Endothelial cell of umbilical vein (primary cell): ENCODE results near the gene NR1D2. TPM values are rescaled to one million over a fixed set of nuclear protein-coding genes. Genes with fewer than 3 reads are reported as not detected.

Experiments used
- BruUV-seq: library from RNA; stranded (reverse); fragments of 400-500 nt; replicated peaks from 2 replicates; lab custom pipeline; 2021; lab: Mats Ljungman, UMichigan
- CTCF ChIA-PET: fragments of 300-600, 350-600 bp; sonication (Branson Sonifier 250); formaldehyde crosslinking; loops from one replicate; lab custom pipeline; 2021; ENCODE audit warnings: antibody characterized with exemption, inconsistent platforms; lab: Charles Lee
- POLR2A ChIA-PET: fragments of 300-600, 350-600 bp; sonication (Branson Sonifier 250); formaldehyde crosslinking; loops from one replicate; lab custom pipeline; 2021; ENCODE audit warnings: antibody characterized with exemption, inconsistent platforms; lab: Charles Lee
- DNase-seq: peaks from one replicate; pipeline ENCODE4 v3.0.0-alpha.2; 2011; ENCODE audit warnings: low read depth, low spot score
- FAIRE-seq: peaks from 2 replicates; lab custom pipeline; 2011; peaks lifted over from hg19 to GRCh38; lab: Jason Lieb, UNC
- H2AFZ ChIP-seq: 2 replicates; pipeline ENCODE4 v1.6.0; 2012; ENCODE audit warnings: low read depth, low read length, control low read depth, inconsistent platforms
- H3K27ac ChIP-seq: 2 replicates; pipeline ENCODE4 v1.5.1; 2011; ENCODE audit warnings: low read depth, mild to moderate bottlenecking, control low read depth, low read length, moderate library complexity; ENCODE audit not compliant: insufficient read depth
- H3K27me3 ChIP-seq, 2 experiments: 2 replicates each; pipeline versions ENCODE4 v1.6.0 to v1.6.1; 2011; ENCODE audit warnings: low read length in 2 of 2, mixed read lengths in 1 of 2; ENCODE audit not compliant: control insufficient read depth in 2 of 2, insufficient read depth in 2 of 2
- H3K36me3 ChIP-seq, 2 experiments: 2 replicates in 1 of 2; 3 replicates in 1 of 2; pipeline ENCODE4 v1.5.1; 2011; ENCODE audit warnings: low read length in 2 of 2, mild to moderate bottlenecking in 1 of 2, moderate library complexity in 1 of 2; ENCODE audit not compliant: control insufficient read depth in 2 of 2, insufficient read depth in 2 of 2; ENCODE audit errors: extremely low read depth in 1 of 2
- H3K4me1 ChIP-seq: 3 replicates; pipeline ENCODE4 v1.5.1; 2011; ENCODE audit warnings: mild to moderate bottlenecking, low read length; ENCODE audit not compliant: control insufficient read depth, insufficient read depth; ENCODE audit errors: extremely low read depth
- H3K4me2 ChIP-seq: 2 replicates; pipeline ENCODE4 v1.6.1; 2011; ENCODE audit warnings: low read length, control low read depth, mixed read lengths; ENCODE audit not compliant: insufficient read depth
- H3K4me3 ChIP-seq, 3 experiments: fragments of 200-600 bp in 1 of 3; sonication (generic), shearing (Covaris generic) in 1 of 3; replicated peaks in 1 of 3; 2 replicates each; pipeline ENCODE4 v1.5.1; 2011 to 2016; ENCODE audit warnings: control low read depth in 3 of 3, low read length in 3 of 3, mild to moderate bottlenecking in 2 of 3, inconsistent platforms in 1 of 3, low read depth in 1 of 3, moderate library complexity in 1 of 3; ENCODE audit not compliant: insufficient read depth in 1 of 3
- H3K79me2 ChIP-seq: 2 replicates; pipeline ENCODE4 v1.6.0; 2012; ENCODE audit warnings: low read length, inconsistent platforms; ENCODE audit not compliant: control insufficient read depth, insufficient read depth
- H3K9ac ChIP-seq: replicated peaks from 2 replicates; pipeline ENCODE3; 2011; ENCODE audit warnings: low read length, control low read depth; ENCODE audit not compliant: insufficient read depth; ENCODE audit errors: extremely low read depth
- H3K9me1 ChIP-seq: replicated peaks from 3 replicates; pipeline ENCODE4 v1.6.0; 2011; ENCODE audit warnings: mild to moderate bottlenecking, low read length; ENCODE audit not compliant: control insufficient read depth, insufficient read depth; ENCODE audit errors: extremely low read depth
- H3K9me3 ChIP-seq: replicated peaks from 2 replicates; pipeline ENCODE4 v1.5.1; 2012; ENCODE audit warnings: low read length, inconsistent platforms; ENCODE audit not compliant: control insufficient read depth, insufficient read depth
- H4K20me1 ChIP-seq: replicated peaks from 2 replicates; pipeline ENCODE3; 2011; ENCODE audit warnings: mild to moderate bottlenecking, low read length; ENCODE audit not compliant: control insufficient read depth, insufficient read depth; ENCODE audit errors: extremely low read depth
- FOS ChIP-seq: IDR thresholded peaks from 2 replicates; pipeline ENCODE4 v1.6.1; 2011; ENCODE audit warnings: mild to moderate bottlenecking, low read length, moderate library complexity, borderline replicate concordance; ENCODE audit not compliant: insufficient read depth
- GATA2 ChIP-seq: IDR thresholded peaks from 2 replicates; pipeline ENCODE4 v1.7.0; 2011; ENCODE audit warnings: low read depth, mild to moderate bottlenecking, moderate library complexity, mixed read lengths, low read length; ENCODE audit not compliant: insufficient read length, insufficient read depth
- MYC ChIP-seq: IDR thresholded peaks from one replicate; pipeline ENCODE4 v1.6.1; 2011; ENCODE audit warnings: mild to moderate bottlenecking, low read depth, low read length
- dilution Hi-C: fragments of 300-500 bp; cut with MboI; formaldehyde crosslinking; loops from one replicate; pipeline ENCODE4 v1.15.0; 2019; ENCODE audit warnings: low sequenced_read_pairs; ENCODE audit not compliant: extremely low pct_ligation_motif_present
- intact Hi-C: fragments of 100-400 bp; cut with micrococcal nuclease; formaldehyde crosslinking; loops from one replicate; pipeline ENCODE4 v1.10.0; 2022
- polyA plus RNA-seq, 4 experiments: library from polyadenylated mRNA; depleted of rRNA in 3 of 4; stranded (reverse) in 3 of 4; unstranded in 1 of 4; fragments of >200 nt; gene quantifications; 2 replicates each; pipeline versions ENCODE4 v1.2.1 to v1.2.3, GENCODE V29; 2011 to 2012; ENCODE audit warnings: missing spikeins in 1 of 4
- total RNA-seq: library from RNA; stranded (reverse); gene quantifications from 2 replicates; pipeline ENCODE4 v1.2.3, GENCODE V29; 2021
- TF ChIP-seq, protein P1 (sequence below), 2 donors: IDR thresholded peaks; 1 replicate in 1 of 2; 2 replicates in 1 of 2; pipeline ENCODE4 v1.5.1; 2011; ENCODE audit warnings: low read length in 2 of 2, mild to moderate bottlenecking in 2 of 2, moderate library complexity in 2 of 2, control low read depth in 1 of 2, inconsistent platforms in 1 of 2, low read depth in 1 of 2; ENCODE audit not compliant: insufficient read depth in 1 of 2; ENCODE audit errors: extremely low read depth in 1 of 2
- TF ChIP-seq, protein P2 (sequence below): IDR thresholded peaks from 2 replicates; pipeline ENCODE4 v1.6.1; 2011; ENCODE audit not compliant: insufficient read depth, insufficient read length

NR1D2 gene
- total and polyA plus RNA-seq, 2 donors (not counting 3 experiments of a cell fraction or from before 2014, with no cell fraction given), result 4.3 to 14.6 TPM

DNA sequence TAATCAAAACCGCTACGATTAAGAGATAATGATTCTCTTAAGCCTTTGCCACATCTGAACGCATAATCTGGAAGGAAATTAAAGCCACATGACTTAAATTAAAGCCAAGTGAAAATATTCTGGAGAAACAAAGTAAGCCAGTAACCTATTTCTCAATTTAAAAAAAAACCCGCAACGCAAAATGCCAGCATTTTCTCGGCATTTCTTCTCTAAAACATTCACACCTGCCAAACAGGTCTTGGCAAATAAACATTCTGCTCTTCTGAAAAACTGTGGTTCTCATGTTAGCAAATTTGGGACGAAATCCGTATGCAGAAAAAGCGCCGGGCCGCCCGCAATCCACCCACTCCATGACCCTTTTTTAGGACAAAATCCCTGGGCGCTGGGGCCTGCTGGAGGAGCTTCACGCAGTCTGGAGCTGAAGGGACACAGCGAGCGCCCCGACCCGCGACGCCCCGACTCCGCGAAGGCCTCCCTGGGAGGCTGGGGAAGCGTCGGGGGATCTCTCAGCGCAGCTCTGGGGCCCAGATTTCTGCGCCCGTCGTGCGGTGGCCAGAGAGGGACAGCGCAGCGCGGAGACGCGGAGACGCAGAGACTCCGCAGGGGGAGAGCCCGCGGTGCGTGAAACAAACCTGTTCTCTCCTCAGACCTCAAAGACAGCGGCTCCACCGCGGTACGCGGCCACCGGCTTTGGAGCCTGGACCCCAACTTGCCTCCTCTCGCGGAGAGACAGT lies 28.8 kb upstream of the NR1D2 start:
- FAIRE-seq, result no peak
- no peak for DNase-seq
- dilution Hi-C loops, result no loop called here
- peak overlapping the region; percentile 80 for H2AFZ ChIP-seq
- H3K4me1 ChIP-seq, result peaks cover 17% of the 10 kb centered on the region
- ChIA-PET POLR2A (interaction anchor here (0.6 to 2.4 kb wide), 45 partner anchors 9 to 766 kb away, joined by 3 to 21 read pairs (median 5); no protein-coding TSS in a partner anchor), CTCF (interaction anchor here (0.7 to 2.1 kb wide), 8 partner anchors 14 to 166 kb away, joined by 3 to 13 read pairs (median 3); no protein-coding TSS in a partner anchor)
- H3K9me3 ChIP-seq, result no peaks in the 10 kb centered on the region
- H3K4me3 ChIP-seq, result peak overlapping the region; percentile 18 to 93 (median 73)
- H3K79me2 ChIP-seq, result peaks cover 23% of the 10 kb centered on the region
- peak overlapping the region; percentile 23 for H3K27ac ChIP-seq
- H3K9ac ChIP-seq, result peak overlapping the region; percentile 83
- no TSS peak for BruUV-seq
- no peaks in the 10 kb centered on the region for H3K27me3 ChIP-seq
- H3K4me2 ChIP-seq, result peak overlapping the region; percentile 91
- H3K36me3 ChIP-seq, result peaks cover 9 to 11% of the 10 kb centered on the region in 2 experiments
- intact Hi-C loops, result loop anchor here (2.0 kb wide), 2 partner anchors 42 to 76 kb away; no protein-coding TSS in a partner anchor
- peaks cover 7% of the 10 kb centered on the region for H4K20me1 ChIP-seq
- TF ChIP-seq GATA2, result no peak
- TF ChIP-seq MYC, result no peak
- TF ChIP-seq, protein P1, sequence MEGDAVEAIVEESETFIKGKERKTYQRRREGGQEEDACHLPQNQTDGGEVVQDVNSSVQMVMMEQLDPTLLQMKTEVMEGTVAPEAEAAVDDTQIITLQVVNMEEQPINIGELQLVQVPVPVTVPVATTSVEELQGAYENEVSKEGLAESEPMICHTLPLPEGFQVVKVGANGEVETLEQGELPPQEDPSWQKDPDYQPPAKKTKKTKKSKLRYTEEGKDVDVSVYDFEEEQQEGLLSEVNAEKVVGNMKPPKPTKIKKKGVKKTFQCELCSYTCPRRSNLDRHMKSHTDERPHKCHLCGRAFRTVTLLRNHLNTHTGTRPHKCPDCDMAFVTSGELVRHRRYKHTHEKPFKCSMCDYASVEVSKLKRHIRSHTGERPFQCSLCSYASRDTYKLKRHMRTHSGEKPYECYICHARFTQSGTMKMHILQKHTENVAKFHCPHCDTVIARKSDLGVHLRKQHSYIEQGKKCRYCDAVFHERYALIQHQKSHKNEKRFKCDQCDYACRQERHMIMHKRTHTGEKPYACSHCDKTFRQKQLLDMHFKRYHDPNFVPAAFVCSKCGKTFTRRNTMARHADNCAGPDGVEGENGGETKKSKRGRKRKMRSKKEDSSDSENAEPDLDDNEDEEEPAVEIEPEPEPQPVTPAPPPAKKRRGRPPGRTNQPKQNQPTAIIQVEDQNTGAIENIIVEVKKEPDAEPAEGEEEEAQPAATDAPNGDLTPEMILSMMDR (IDR thresholded peaks at IDR 0.05; ENCODE audit: extremely low read depth in 1 of 2, insufficient read depth in 1 of 2, low read depth in 1 of 2, low read length in 2 of 2), result no peak
- TF ChIP-seq FOS, result no peak
- TF ChIP-seq, protein P2, sequence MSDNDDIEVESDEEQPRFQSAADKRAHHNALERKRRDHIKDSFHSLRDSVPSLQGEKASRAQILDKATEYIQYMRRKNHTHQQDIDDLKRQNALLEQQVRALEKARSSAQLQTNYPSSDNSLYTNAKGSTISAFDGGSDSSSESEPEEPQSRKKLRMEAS, result no peak
- H3K9me1 ChIP-seq, result no peaks in the 10 kb centered on the region
